ENCODE measurements around the gene PNN.
"Not testable (repeated sequence)": the region's sequence is repeated elsewhere in the genome, so short reads cannot be mapped to it uniquely, and the experiment has no call there.

The PNN gene

DNA sequence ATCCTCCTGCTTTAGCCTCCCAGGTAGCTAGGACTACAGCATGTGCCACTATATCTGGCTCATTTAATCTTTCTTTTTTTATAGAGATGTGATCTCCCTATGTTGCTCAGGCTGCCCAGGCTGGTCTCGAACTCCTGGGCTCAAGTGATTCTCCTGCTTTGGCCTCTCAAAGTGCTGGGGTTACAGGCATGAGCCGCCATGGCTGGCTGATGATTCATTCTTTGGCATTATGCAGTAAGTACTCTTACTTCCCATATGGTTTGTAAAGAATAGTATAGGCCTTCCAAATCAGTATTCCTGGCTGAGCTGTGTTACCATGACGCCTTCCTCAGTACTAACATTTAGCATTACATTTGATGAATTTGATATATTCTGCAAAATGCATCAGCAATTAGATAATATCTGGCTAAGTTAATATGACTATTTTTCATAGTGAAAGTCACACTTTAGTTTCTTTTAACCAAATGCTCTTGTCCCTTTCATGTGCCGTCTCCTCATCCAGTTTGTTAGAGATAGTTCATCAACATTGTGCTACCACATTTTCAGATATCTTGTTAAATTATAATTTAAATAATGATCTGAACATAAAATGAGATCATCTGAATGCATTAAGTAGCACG lies 55.5 kb downstream of the PNN start:
- no peak for DNase-seq (ENCODE audit: low spot score)
- TF ChIP-seq, protein P1, sequence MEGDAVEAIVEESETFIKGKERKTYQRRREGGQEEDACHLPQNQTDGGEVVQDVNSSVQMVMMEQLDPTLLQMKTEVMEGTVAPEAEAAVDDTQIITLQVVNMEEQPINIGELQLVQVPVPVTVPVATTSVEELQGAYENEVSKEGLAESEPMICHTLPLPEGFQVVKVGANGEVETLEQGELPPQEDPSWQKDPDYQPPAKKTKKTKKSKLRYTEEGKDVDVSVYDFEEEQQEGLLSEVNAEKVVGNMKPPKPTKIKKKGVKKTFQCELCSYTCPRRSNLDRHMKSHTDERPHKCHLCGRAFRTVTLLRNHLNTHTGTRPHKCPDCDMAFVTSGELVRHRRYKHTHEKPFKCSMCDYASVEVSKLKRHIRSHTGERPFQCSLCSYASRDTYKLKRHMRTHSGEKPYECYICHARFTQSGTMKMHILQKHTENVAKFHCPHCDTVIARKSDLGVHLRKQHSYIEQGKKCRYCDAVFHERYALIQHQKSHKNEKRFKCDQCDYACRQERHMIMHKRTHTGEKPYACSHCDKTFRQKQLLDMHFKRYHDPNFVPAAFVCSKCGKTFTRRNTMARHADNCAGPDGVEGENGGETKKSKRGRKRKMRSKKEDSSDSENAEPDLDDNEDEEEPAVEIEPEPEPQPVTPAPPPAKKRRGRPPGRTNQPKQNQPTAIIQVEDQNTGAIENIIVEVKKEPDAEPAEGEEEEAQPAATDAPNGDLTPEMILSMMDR (IDR thresholded peaks at IDR 0.05; ENCODE audit: borderline replicate concordance, control extremely low read depth, extremely low read depth, insufficient read depth, missing control alignments): no peak
- in situ Hi-C loops (cut with MboI; ENCODE audit: low sequenced_read_pairs, unreplicated experiment): no loop called here

DNA sequence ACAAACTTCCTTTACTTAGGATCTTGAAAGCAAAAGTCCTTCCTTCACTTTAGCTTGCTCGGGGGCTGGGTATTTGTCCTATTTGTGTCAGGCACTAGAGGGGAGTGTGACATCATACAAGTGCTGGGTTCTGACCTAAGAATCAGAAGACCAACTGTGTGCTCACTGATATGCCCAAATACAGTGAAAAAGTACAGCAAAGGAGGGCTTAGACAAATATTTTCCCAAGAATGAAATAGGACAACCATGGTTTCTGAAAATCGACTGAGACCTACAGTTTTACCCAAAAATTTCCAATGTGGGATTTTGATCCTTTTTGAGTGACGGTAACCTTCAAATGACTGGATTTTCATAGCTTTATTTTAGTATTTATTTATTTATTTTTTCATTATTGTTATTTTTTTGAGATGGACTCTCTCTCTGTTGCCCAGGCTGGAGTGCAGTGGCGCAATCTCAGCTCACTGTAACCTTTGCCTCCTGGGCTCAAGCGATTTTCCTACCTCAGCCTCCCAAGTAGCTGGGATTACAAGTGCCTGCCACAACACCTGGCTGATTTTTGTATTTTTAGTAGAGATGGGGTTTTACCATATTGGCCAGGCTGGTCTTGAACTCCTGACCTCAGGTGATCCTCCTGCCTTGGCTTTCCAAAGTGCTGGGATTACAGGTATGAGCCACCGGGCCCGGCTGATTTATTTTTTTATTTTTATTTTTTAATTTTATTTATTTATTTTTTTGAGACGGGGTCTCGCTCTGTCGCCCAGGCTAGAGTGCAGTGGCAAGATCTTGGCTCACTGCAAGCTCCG lies 56.9 kb downstream of the PNN start:
- TF ChIP-seq, protein P1 (IDR thresholded peaks at IDR 0.05; ENCODE audit: borderline replicate concordance, control extremely low read depth, extremely low read depth, insufficient read depth, missing control alignments): peak; percentile 53
- peak; percentile 45 for DNase-seq (ENCODE audit: low spot score)
- in situ Hi-C loops (cut with MboI; ENCODE audit: low sequenced_read_pairs, unreplicated experiment): not testable (repeated sequence)
